ENCODE results near the gene DISP3. TPM values are rescaled to one million over a fixed set of nuclear protein-coding genes. Genes with fewer than 3 reads are reported as not detected.

DISP3 gene
- total RNA-seq, 1 experiment from 2014 or later = 1.1 TPM

DNA sequence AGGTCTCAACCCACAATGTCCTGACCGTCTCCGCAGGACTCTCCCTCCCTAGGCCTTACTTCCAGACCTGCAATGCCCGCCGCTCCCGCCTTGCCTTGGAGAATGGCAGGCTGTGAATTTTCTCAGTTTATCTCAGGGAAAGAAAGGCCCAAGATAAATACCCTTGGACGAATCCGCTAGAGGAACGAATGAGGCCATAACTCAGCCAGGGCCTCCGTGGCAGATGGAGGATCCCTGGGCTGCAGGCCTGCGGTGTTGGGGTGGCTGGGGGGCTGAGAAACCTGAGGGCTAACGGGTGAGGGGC lies 29.9 kb upstream of the DISP3 start:
- Histone ChIP-seq H3K9me3 (ENCODE audit: control insufficient read depth, insufficient read depth, low read depth, low read length) (no peaks in the 10 kb centered on the region), H3K36me3 (ENCODE audit: control insufficient read depth, insufficient read depth, low read length) (no peaks in the 10 kb centered on the region), H3K27me3 (ENCODE audit: control insufficient read depth, insufficient read depth, low read length) (peaks cover 6% of the 10 kb centered on the region; the same call in 1 of the 2 replicates), H3K4me3 (ENCODE audit: low read depth in 2 of 2, low read length in 2 of 2) (no peak overlapping the region), H3K27ac (ENCODE audit: low read length) (no peak overlapping the region), H3K4me1 (ENCODE audit: control insufficient read depth, insufficient read depth, low read length) (no peaks in the 10 kb centered on the region)
- CTCF ChIA-PET = no interaction called here
- POLR2A ChIA-PET = no interaction called here
- DNase-seq (ENCODE audit: low read depth, low spot score) (no peak), ATAC-seq (no peak)
- no peak for TF ChIP-seq TCF7L2 (IDR thresholded peaks at IDR 0.05; ENCODE audit: low read depth, low read length)
- no peak for TF ChIP-seq POLR2AphosphoS5 (IDR thresholded peaks at IDR 0.05; ENCODE audit: low read depth, low read length)
- no peak for TF ChIP-seq SIN3A (IDR thresholded peaks at IDR 0.05; ENCODE audit: borderline replicate concordance, insufficient read depth, low read depth, low read length)
- TF ChIP-seq, protein P1, sequence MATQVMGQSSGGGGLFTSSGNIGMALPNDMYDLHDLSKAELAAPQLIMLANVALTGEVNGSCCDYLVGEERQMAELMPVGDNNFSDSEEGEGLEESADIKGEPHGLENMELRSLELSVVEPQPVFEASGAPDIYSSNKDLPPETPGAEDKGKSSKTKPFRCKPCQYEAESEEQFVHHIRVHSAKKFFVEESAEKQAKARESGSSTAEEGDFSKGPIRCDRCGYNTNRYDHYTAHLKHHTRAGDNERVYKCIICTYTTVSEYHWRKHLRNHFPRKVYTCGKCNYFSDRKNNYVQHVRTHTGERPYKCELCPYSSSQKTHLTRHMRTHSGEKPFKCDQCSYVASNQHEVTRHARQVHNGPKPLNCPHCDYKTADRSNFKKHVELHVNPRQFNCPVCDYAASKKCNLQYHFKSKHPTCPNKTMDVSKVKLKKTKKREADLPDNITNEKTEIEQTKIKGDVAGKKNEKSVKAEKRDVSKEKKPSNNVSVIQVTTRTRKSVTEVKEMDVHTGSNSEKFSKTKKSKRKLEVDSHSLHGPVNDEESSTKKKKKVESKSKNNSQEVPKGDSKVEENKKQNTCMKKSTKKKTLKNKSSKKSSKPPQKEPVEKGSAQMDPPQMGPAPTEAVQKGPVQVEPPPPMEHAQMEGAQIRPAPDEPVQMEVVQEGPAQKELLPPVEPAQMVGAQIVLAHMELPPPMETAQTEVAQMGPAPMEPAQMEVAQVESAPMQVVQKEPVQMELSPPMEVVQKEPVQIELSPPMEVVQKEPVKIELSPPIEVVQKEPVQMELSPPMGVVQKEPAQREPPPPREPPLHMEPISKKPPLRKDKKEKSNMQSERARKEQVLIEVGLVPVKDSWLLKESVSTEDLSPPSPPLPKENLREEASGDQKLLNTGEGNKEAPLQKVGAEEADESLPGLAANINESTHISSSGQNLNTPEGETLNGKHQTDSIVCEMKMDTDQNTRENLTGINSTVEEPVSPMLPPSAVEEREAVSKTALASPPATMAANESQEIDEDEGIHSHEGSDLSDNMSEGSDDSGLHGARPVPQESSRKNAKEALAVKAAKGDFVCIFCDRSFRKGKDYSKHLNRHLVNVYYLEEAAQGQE (IDR thresholded peaks at IDR 0.05; ENCODE audit: insufficient read depth in 1 of 2, low read depth in 2 of 2, low read length in 1 of 2) = no peak
- TF ChIP-seq, protein P2, sequence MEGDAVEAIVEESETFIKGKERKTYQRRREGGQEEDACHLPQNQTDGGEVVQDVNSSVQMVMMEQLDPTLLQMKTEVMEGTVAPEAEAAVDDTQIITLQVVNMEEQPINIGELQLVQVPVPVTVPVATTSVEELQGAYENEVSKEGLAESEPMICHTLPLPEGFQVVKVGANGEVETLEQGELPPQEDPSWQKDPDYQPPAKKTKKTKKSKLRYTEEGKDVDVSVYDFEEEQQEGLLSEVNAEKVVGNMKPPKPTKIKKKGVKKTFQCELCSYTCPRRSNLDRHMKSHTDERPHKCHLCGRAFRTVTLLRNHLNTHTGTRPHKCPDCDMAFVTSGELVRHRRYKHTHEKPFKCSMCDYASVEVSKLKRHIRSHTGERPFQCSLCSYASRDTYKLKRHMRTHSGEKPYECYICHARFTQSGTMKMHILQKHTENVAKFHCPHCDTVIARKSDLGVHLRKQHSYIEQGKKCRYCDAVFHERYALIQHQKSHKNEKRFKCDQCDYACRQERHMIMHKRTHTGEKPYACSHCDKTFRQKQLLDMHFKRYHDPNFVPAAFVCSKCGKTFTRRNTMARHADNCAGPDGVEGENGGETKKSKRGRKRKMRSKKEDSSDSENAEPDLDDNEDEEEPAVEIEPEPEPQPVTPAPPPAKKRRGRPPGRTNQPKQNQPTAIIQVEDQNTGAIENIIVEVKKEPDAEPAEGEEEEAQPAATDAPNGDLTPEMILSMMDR (IDR thresholded peaks at IDR 0.05) = no peak
- BruUV-seq (replicated peaks) = no TSS peak
- intact Hi-C loops (cut with micrococcal nuclease; ENCODE audit: unreplicated experiment) (no loop called here), in situ Hi-C loops (cut with HindIII; ENCODE audit: low pct_unique_long_range_greater_than_20kb, low sequenced_read_pairs) (no loop called here)

DNA sequence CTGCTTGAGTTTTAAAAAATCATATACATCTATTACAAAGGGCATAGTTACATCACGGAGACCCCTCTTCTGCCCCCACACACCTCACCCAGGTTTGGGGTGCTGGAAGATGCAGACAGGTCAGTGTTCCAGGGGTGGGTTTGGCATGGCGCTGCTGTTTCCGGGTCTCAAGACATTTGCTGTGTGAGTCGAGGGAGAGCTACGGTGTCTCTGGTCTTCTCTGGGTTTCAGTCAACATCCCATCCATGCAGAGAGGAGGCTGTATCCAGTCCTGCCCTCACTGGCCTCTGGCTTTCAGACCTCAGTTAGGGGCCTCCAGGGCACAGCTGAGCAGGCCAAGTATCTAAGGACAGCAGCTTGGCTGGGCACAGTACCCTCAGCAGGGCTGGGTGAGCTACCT lies 28.6 kb upstream of the DISP3 start:
- ATAC-seq = no peak
- in situ Hi-C loops (cut with HindIII; ENCODE audit: low pct_unique_long_range_greater_than_20kb, low sequenced_read_pairs) = no loop called here
- ChIA-PET POLR2A (no interaction called here), CTCF (no interaction called here)
- Histone ChIP-seq H3K4me3 (ENCODE audit: low read depth in 2 of 2, low read length in 2 of 2) (no peak overlapping the region), H3K4me1 (ENCODE audit: control insufficient read depth, insufficient read depth, low read length) (no peaks in the 10 kb centered on the region), H3K9me3 (ENCODE audit: control insufficient read depth, insufficient read depth, low read depth, low read length) (no peaks in the 10 kb centered on the region), H3K27me3 (ENCODE audit: control insufficient read depth, insufficient read depth, low read length) (peaks cover 10% of the 10 kb centered on the region; the same call in 1 of the 2 replicates), H3K27ac (ENCODE audit: low read length) (no peak overlapping the region), H3K36me3 (ENCODE audit: control insufficient read depth, insufficient read depth, low read length) (no peaks in the 10 kb centered on the region)
- no peak for TF ChIP-seq POLR2AphosphoS5 (IDR thresholded peaks at IDR 0.05; ENCODE audit: low read depth, low read length)
- TF ChIP-seq, protein P2 (IDR thresholded peaks at IDR 0.05) = no peak
- TF ChIP-seq, protein P1 (IDR thresholded peaks at IDR 0.05; ENCODE audit: insufficient read depth in 1 of 2, low read depth in 2 of 2, low read length in 1 of 2) = no peak
- TF ChIP-seq TCF7L2 (IDR thresholded peaks at IDR 0.05; ENCODE audit: low read depth, low read length) = no peak
- no peak for TF ChIP-seq SIN3A (IDR thresholded peaks at IDR 0.05; ENCODE audit: borderline replicate concordance, insufficient read depth, low read depth, low read length)
- no TSS peak for BruUV-seq (replicated peaks)
- intact Hi-C loops (cut with micrococcal nuclease; ENCODE audit: unreplicated experiment) = no loop called here
- no peak for DNase-seq (ENCODE audit: low read depth, low spot score)
